Upper lobe of left lung (tissue), 6 donors: Measurements from ENCODE around the gene PDXK. TPM values are rescaled to one million over a fixed set of nuclear protein-coding genes. Genes with fewer than 3 reads are reported as not detected.

Experiments used
- ATAC-seq, 2 donors: fragments of 200-7000 bp; cut with Tn5 transposase; one replicate each; pipeline ENCODE4 v1.9.1; 2022; ENCODE audit warnings: mild to moderate bottlenecking in 2 of 2, moderate library complexity in 2 of 2; ENCODE audit not compliant: low FRiP score in 2 of 2
- DNase-seq, 2 donors: peaks; one replicate each; pipeline ENCODE4 v3.0.0-alpha.2; 2019 to 2020
- H3K27ac ChIP-seq, 4 donors: fragments of 200-600 bp; sonication (generic); one replicate each; pipeline ENCODE4 v1.5.1; 2016 to 2019
- H3K27me3 ChIP-seq, 4 donors: fragments of 200-600 bp; sonication (generic); one replicate each; pipeline ENCODE4 v1.5.1; 2017 to 2019
- H3K36me3 ChIP-seq, 4 donors: fragments of 200-600 bp; sonication (generic); one replicate each; pipeline ENCODE4 v1.5.1; 2016 to 2019
- H3K4me1 ChIP-seq, 4 donors: fragments of 200-600 bp; sonication (generic); one replicate each; pipeline ENCODE4 v1.5.1; 2018 to 2019
- H3K4me3 ChIP-seq, 4 donors: fragments of 200-600 bp; sonication (generic); one replicate each; pipeline ENCODE4 v1.5.1; 2017 to 2019; ENCODE audit warnings: mild to moderate bottlenecking in 2 of 4, moderate library complexity in 1 of 4
- H3K9me3 ChIP-seq, 4 donors: fragments of 200-600 bp; sonication (generic); one replicate each; pipeline ENCODE4 v1.5.1; 2018 to 2019
- EP300 ChIP-seq, 4 donors: sonication (generic); formaldehyde crosslinking; IDR thresholded peaks; one replicate each; pipeline ENCODE4 v1.5.1; 2017; ENCODE audit warnings: antibody characterized with exemption in 4 of 4, control low read depth in 2 of 4
- POLR2A ChIP-seq, 4 donors: fragments of 450-650 bp; IDR thresholded peaks; one replicate each; pipeline ENCODE4 v1.5.1; 2016 to 2017; ENCODE audit warnings: antibody characterized with exemption in 4 of 4, mild to moderate bottlenecking in 2 of 4
- POLR2AphosphoS5 ChIP-seq, 2 donors: sonication (generic); formaldehyde crosslinking; IDR thresholded peaks; one replicate each; pipeline ENCODE4 v1.5.1; 2017; ENCODE audit warnings: antibody characterized with exemption in 2 of 2
- WGBS, 2 donors: methylation state at CpG; one replicate each; pipeline ENCODE4 v1.1.5; 2017 to 2018; 5-methylcytosine and 5-hydroxymethylcytosine counted together
- small RNA-seq, 4 donors: library from RNA; depleted of rRNA; stranded (forward); fragments of <200 nt; gene quantifications; one replicate each; pipeline ENCODE3, GENCODE V24; 2016
- total RNA-seq, 6 donors: library from RNA; depleted of rRNA in 4 of 6; stranded (reverse); fragments of >200 nt in 4 of 6; gene quantifications; one replicate each; pipeline versions ENCODE4 v1.1.0 to v1.2.1, GENCODE V29; 2016 to 2021
- TF ChIP-seq, protein P1 (sequence below), 6 experiments: fragments of 450-650 bp in 4 of 6; fragments of 200-600 bp in 2 of 6; sonication (generic) in 2 of 6; IDR thresholded peaks; one replicate each; pipeline ENCODE4 v1.5.1; 2016 to 2019; ENCODE audit warnings: antibody characterized with exemption in 6 of 6
- donor health status: DM: no; HTN: no; CAD: no; lungs with moderate emphysema.
- donor health status: DM: no; HTN: yes; CAD: no; lungs with severe emphysema.

The PDXK gene
- total RNA-seq, 6 donors from 2014 or later: 105 to 301 (median 207) TPM

DNA sequence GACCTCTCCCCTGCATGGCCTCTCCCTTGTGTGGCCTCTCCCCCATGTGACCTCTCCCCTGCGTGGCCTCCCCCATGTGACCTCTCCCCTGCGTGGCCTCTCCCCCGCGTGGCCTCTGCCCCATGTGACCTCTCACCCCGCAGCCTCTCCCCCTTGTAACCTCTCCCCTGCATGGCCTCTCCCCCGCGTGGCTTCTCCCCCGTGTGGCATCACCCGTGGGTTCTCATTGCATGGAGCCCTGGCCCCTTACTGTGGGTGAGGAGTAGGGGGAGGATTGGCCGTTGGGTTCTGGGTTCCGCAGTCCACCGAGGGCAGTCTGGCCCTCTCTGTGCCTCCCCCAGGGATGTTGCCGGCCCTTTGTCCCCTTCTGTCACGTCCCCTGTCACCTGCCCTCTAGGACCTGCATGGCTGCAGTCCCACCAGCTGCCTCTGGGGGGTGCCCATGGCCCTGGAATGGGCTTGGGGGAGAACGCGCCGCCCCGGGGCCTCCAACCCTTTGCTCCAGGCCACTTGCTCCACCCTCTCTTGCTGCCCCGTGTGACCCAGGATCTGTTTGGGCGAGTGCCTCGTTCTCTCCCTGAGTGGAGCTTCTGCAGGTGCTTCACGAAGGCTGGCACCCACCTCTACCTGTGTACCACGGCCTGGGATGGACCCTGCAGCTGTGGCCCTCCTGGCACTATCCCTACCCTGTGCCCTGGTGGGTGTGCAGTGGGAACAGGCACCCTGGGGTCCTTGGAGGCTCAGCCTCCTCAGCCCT lies 91.8 kb downstream of the PDXK start:
- peak overlapping the region in 3 of 4 donors; percentile 16 to 43 (median 40) for H3K4me3 ChIP-seq
- H3K36me3 ChIP-seq: peaks cover 0 to 5% (median 0%) of the 10 kb centered on the region in 4 donors
- no peaks in the 10 kb centered on the region for H3K9me3 ChIP-seq
- TF ChIP-seq EP300 (IDR thresholded peaks at IDR 0.05) (no peak), POLR2A (IDR thresholded peaks at IDR 0.05) (peak in 1 of 4 donors; percentile 29)
- TF ChIP-seq, protein P1, sequence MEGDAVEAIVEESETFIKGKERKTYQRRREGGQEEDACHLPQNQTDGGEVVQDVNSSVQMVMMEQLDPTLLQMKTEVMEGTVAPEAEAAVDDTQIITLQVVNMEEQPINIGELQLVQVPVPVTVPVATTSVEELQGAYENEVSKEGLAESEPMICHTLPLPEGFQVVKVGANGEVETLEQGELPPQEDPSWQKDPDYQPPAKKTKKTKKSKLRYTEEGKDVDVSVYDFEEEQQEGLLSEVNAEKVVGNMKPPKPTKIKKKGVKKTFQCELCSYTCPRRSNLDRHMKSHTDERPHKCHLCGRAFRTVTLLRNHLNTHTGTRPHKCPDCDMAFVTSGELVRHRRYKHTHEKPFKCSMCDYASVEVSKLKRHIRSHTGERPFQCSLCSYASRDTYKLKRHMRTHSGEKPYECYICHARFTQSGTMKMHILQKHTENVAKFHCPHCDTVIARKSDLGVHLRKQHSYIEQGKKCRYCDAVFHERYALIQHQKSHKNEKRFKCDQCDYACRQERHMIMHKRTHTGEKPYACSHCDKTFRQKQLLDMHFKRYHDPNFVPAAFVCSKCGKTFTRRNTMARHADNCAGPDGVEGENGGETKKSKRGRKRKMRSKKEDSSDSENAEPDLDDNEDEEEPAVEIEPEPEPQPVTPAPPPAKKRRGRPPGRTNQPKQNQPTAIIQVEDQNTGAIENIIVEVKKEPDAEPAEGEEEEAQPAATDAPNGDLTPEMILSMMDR (IDR thresholded peaks at IDR 0.05): peak; percentile 97 to 99 (median 98)
- peak; percentile 90 to 93 for ATAC-seq
- peaks cover 24 to 35% (median 28%) of the 10 kb centered on the region in 4 donors for H3K4me1 ChIP-seq
- WGBS, 2 donors: 14 to 22% methylated on average over 16 to 17 of the region's 23 CpGs
- peak; percentile 90 to 96 for DNase-seq
- no peaks in the 10 kb centered on the region for H3K27me3 ChIP-seq
- peak overlapping the region in 2 of 4 donors; percentile 49 to 53 for H3K27ac ChIP-seq

DNA sequence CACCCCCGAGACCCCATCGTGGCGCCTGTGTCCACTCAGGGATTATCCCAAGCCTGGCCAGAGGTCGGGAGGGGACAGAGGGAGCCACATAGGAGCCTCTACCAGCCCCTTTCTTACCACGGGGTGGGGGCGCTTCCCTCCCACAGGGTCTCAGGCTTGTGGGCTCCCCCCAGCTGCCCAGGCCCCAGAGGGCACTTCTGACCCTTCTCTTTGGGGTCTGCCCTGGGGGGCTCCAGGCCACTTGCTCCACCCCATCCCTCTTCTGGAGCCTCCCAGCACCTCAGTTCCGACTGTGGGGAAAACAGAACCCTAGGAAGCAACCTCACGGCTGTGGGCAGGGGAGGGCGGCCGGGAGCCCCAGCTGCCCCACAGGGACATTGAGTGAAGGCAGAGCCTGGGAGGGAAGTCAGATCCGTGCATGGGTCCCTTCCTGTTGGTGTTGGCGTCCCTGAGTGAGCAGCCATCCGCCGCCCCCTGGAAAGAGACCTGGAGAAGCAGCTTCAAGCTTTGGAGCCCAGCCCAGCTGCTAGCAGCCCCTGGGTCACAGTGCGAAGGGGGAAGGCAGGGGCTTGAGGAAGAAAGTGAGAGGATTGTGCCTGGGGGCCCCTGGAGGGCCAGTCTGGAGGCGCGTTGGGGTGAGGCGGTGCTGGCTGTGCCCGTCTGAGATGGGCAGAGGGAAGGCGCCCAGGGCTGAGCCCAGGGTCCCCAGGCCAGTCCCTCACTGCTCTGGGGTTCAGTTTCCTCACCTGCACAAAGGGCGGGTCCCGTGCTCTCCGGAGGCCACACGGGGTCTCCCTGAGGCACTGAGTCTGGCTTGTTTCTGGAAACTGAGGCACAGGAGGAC lies 92.6 kb downstream of the PDXK start:
- TF ChIP-seq, protein P1 (IDR thresholded peaks at IDR 0.05): no peak
- TF ChIP-seq POLR2A (IDR thresholded peaks at IDR 0.05) (no peak), EP300 (IDR thresholded peaks at IDR 0.05) (no peak), POLR2AphosphoS5 (IDR thresholded peaks at IDR 0.05) (no peak)
- ATAC-seq (peak in 1 of 2 donors; percentile 2), DNase-seq (peak in 1 of 2 donors; percentile 73)
- Histone ChIP-seq H3K9me3 (no peaks in the 10 kb centered on the region), H3K4me3 (peak overlapping the region in 3 of 4 donors; percentile 16 to 43 (median 40)), H3K27me3 (no peaks in the 10 kb centered on the region), H3K27ac (peak overlapping the region in 2 of 4 donors; percentile 49 to 53), H3K36me3 (no peaks in the 10 kb centered on the region), H3K4me1 (peaks cover 24 to 31% (median 28%) of the 10 kb centered on the region in 4 donors)
- 60 to 63% methylated on average over 6 to 24 of the region's 24 CpGs for WGBS, 2 donors

Small RNAs within 50 kb of the gene (small RNA-seq; reads per million reads assigned to genes)
- 0 reads per million in 4 donors for gene AP001052.1

Other genes starting within 250 kb of the PDXK start
- gene HSF2BP, start 59.6 kb upstream of the PDXK start, total RNA-seq: under 1 TPM in 4 of 6 donors, not detected in 2; 0.40 to 0.91 (median 0.45) TPM
- 10 to 100 TPM; 11.5 to 22.8 (median 19.7) TPM for gene RRP1B, start 59.6 kb upstream of the PDXK start, total RNA-seq
- gene CSTB, start 57.2 kb downstream of the PDXK start, total RNA-seq: 100 to 1,000 TPM in 2 of 6 donors, 10 to 100 TPM in 4; 19.9 to 122 (median 51.3) TPM
- 10 to 100 TPM; 12.0 to 25.1 (median 20.9) TPM for gene RRP1, start 70.4 kb downstream of the PDXK start, total RNA-seq
- gene AGPAT3, start 146.1 kb downstream of the PDXK start, total RNA-seq: 100 to 1,000 TPM in 1 of 6 donors, 10 to 100 TPM in 5; 55.0 to 102 (median 70.0) TPM